ENCODE measurements around the gene ZNF397.

The ZNF397 gene

DNA sequence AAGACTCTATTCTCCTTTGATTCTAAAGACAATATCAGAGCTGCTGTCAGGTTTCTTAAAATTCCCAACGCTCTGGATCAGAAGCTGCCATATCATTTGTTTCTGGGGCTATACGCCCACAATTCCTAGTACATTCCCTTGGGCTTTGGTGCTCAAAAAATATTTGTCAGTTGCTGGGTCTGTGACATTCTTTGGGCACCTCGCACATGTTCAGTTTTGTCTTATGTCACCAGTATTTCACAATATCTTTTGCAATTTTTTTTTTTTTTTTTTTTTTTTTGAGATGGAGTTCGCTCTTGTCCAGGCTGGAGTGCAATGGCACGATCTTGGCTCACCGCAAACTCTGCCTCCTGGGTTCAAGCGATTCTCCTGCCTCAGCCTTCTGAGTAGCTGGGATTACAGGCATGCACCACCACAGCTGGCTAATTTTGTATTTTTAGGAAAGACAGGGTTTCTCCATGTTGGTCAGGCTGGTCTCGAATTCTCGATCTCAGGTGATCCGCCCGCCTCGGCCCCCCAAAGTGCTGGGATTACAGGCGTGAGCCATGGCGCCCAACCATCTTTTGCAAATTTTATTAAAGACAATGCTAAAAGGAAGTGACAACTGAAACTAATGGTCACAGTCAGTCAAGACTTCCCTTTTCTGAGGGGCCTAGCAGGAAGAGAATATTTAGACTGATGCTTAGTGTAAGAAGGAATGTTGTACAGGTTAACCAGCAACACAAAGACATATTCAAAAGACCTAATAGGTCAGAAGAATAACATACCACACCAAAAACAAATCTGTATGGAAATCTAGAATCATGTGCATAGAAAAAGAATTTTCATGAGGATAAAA, 6.8 kb downstream of the ZNF397 start:
- DNase-seq, result no peak

DNA sequence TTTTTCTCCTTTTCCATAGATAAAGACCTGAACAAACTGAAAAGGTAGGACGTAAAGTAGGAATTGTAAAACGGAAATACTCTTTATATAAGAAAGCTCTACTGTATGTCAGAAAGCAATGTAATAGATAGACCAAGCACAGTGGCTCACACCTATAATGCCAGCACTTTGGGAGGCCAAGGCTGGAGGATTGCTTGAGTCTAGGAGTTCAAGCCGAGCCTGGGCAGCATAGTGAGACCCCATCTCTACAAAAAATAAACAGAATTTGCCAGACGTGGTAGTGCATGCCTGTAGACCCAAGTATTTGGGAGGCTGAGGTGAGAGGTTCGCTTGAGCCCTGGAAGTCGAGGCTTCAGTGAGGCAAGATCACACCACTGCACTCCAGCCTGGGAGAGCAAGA, 7.6 kb downstream of the ZNF397 start:
- DNase-seq, result no peak

DNA sequence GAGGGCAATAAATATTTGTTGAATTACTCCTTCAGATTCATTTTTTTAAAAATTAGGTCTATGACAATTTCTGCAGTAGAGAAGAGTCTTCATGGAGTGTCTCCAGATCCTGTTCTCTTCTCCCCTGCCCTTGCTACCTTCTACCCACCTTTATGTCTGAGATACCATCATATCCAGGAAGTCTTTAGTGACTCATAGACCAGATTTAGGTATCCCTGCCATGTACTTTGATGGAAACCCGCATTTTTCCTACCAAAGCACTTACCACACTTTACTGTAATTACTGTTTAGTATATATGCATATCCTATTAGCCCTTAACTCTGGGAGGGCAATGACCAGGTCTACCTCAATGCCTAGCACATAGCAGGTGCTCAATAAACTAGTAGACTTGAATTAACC, 11.6 kb downstream of the ZNF397 start:
- DNase-seq, result no peak

DNA sequence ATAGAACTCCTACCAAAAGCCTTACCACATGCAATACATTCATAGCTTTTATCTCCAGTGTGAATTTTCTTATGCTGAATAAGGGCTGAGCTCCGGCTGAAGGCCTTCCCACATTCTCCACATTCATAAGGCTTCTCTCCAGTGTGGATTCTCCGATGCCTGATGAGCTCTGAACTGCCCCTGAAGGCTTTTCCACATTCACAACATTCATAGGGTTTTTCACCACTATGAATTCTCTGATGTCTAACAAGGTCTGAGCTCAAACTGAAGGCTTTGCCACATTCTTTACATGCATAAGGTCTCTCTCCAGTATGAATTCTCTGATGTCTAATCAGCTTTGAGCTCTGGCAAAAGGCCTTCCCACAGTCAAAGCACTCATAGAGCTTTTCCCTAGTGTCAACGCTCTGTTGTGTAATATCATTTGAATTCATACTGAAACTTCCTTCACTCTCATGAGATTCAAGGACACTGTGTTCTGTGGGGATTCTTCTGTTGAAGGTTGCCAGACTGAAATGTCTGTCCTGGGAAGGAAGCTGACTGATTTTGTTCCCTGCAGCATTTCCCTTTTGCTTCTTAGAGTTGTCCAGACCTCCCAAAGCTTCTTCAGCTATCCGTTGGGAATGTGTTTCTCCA, 12.9 kb downstream of the ZNF397 start:
- no peak for DNase-seq

DNA sequence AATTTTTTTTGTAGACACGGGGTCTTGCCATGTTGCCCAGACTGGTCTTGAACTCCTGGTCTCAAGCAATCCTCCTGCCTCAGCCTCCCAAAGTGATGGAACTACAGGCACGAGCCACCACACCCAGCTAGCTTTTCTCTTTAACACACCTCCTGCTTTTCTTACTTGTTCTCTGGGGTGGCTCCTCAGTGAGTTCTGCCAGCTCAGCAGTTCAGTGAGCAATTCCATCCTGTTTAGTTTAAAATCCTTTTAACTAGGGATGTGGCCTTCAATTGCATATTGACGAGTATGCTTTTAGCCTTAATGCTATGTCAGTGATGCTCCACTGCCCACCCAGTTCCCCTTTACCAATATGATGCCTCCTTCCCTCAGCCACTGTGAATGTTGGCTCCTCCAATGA, 16.1 kb downstream of the ZNF397 start:
- DNase-seq, result no peak

DNA sequence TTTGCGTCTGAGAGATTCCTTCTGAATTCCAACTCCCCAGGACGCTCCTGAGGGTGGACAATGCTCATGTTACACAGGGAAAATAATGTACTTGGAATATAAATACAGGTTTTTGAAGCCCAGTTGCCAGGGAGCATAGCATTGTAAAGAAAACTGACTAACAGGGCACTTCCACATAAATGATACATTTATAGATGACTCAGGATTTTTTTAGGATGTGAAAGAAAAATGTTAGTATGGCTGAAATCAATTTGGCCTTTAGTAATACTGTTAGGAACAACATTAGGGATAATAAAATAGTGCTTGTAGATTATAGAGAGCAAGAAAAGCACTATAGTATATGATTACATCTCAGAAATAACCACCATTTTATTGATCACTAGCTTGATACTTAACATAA, 23.6 kb downstream of the ZNF397 start:
- DNase-seq, result no peak

DNA sequence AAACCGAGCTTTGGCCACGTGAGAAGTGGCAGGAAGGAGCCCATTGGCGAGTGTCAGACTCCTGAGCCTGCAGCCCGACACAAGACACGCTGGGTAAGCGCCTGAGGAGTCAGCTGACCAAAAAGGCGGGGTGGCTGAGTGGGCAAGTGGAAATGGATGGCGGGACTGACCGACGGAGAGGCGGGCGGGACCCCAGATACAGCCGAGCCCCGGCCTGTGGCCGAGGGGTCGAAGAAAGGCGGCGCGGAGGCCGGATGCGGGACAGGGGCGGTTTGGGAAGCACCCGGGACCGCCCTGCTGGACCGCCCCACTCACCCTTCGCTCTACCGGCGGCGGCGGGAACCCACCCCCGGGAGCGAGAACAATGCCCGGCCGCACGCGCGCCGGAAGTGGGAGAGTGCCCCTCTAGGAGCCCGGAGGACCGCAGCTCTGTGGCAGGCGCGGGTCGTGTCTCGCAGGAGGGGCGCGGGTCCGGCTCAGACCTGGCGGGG, 26.4 kb downstream of the ZNF397 start:
- DNase-seq, result peak; percentile 90

DNA sequence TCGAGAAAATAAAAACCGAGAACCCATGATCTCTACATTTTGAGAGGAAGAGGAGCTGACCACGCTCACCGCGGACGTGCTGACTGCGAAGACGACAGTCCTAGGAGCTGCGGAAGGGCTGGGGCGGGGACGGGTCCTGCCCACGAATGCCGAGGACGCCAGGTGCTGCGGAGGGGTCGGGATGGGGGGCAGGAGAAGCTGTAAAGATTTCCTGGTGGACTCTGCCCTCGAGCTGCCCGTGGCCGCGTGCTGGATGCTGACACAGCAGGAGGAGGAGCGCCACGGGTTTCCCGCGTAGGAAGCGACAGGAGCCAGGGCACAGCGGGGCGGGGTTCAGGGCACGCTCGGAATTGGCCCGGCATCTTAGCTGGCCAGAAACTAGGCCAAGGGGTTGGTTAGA, 27.0 kb downstream of the ZNF397 start:
- no peak for DNase-seq

DNA sequence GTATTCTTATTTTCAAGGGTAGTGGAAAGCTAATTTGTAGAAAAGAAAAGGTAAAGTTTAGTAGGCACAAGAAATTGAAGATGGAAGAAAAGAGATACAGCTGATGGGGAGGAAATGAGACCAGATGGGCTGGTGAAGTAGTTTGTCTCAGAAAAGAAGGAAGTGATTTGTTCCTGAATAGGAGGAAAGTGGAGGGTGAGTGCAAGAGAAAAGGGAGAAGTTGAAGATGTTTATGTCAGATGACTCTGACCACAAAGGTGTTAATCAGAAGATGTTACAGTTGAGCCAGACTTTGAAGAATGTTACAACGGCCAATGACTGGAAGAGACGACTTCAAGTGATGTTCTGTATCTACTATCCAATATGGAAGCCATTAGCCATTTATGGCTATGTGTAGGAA, 28.0 kb downstream of the ZNF397 start:
- DNase-seq, result no peak

DNA sequence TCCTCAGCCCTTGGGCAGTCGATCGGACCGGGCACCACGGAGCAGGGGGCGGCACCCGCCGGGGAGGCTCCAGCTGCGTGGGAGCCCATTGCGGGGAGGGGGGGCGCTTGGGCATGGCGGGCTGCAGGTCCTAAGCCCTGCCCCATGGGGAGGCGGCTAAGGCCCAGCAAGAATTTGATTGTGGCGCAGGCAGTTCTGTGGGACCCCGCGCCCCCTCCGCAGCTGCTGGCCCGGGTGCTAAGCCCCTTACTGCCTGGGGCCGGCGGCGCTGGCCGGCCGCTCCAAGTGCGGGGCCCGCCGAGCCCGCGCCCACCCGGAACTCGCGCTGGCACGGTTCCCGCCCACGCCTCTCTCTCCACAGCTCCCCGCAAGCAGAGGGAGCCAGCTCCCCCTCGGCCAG, 30.8 kb downstream of the ZNF397 start:
- no peak for DNase-seq

DNA sequence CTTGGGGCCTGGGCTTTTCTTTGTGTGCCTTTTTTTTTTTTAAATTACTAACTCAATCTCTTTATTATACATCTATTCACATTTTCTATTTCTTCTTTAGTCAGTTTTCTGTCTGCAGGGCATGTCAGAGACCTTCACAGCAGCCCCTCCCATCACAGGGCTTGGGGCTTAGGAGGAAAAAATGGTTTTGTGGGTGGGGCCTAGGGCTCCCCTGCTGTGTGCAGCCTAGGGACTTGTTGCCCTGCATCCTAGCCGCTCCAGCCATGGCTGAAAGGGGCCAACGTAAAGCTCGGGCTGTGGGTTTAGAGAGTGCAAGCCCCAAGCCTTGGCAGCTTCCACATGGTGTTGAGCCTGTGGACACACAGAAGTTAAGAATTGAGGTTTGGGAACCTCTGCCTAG, 35.4 kb downstream of the ZNF397 start:
- DNase-seq, result no peak

DNA sequence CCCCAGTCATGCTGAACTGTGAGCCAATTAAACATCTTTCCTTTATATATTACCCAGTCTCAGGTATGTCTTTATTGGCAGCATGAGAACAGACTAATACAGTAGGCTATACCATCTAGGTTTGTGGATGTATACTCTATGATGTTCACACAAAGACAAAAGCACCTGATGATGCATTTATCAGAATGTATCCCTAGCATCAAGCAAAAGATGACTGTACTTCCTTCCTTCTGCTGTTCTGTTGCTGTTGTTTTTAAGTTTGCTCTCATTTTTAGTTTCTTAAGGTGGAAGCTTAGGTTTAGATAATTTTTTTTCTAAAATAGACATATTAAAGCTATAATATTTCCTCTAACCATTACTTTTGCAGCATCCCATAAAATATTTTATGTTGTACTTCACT, 36.8 kb downstream of the ZNF397 start:
- DNase-seq, result no peak

DNA sequence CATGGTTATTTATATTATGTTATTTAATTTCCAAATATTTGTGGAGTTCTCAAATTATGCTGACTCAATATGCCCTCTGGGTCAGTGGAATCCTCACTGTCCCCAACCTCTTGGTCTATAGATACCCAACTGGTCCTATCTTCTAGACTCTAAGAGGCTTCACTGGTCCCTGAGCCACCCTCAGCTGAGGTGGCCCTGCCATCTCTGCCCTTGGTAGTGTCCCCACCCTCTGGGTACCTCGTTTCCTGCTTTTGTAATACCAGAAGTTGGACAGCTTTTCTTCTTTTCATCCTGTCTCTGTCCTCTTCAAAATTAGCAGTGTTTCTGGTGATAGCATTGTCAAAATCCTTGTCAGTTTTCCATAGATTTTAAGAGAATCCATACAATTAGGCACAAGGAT, 37.3 kb downstream of the ZNF397 start:
- no peak for DNase-seq

DNA sequence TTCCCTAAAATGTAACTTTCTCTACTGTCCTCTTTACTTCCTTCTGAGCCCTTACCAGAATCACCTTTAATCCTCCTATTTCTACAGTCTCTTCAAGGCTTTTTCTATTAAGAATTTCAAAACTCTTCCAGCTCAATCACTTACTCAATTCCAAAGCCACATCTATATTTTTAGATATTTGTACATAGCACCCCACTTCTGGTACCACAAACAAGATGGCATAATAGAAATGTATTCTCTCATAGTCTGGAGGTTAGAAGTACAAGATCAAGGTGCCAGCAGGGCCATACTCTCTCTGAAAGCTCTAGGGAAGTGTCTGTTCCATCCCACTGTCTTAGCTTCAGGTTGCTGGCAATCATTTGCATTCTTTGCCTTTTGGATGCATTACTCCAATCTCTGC, 38.1 kb downstream of the ZNF397 start:
- DNase-seq, result no peak

DNA sequence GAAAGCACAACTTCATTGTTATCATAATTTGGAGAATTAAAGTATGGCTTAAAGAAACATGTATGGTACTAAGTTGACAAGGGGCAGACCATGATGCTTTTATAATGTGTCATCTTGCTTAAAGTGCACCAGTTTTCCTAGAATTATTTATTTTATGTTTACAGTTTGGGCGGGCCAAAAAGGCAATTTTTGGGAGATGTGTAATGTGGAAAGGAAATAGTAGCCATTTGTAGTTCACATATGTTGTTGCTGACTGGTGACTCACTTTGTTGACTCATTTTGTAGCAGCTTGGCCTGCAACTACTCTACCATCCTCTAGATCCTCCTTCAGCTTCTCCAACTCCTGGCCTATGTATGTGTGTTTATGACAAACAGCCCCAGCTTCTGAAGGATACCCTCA, 41.5 kb downstream of the ZNF397 start:
- DNase-seq, result no peak

DNA sequence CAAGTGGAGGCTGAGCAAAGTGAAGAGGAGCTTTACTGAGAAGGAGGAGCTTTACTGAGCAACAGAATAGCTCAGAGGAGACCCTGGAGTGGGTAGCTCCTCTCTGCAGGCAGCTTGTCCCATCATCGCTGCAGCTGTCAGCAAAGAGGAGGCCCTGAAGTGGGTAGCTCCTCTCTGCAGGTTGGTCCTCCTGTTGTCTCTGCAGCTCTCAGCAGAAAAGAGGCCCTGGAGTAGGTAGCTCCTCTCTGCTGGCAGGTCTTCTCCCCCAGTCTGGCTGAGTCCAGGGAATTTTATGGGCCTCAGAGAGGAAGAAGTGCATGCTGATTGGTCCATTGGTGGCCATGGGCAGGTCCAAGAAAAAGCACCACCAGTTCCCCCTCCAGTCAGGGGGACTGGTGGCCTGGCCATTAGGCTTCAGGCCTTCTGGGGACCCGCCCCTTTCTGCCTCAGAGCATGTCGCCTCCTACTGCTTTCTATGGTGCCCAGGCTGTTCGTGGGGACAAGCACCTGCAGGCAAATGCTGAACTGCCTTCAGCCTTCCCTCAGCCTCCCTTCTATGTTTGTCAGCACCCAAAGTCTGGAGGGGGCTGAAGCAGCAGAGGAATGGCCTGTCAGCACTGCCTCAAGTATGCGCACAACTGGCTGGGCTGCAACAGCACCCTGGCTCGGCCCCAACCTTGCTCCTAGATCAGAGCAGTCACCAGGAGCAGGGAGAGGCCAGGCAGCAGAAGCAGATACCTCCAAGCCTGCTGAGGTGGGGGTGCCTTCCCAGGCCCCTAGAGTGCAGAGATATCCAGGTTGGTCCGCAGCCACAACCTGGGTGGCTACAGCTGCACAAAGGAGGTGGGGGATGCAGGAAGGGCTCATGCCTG, 43.3 kb downstream of the ZNF397 start:
- no peak for DNase-seq

DNA sequence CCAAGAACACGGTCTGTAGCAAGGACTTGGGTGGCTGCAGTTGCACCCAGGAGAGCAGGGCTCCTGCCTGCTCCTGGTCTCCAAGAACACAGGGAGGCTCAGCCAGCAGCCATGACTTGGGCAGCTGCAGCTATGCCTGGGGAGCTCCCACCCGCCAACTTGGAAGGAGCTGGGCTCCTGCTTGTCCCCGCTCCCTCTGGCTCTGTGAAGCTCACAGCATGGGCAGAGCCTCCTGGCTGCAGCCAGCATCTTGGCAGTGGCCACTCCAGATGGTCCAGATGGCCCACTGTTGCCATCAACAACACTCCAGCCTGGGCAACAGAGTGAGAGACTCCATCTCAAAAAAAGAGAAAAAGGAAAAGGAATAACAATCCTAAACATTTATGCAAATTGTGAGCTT, 44.0 kb downstream of the ZNF397 start:
- no peak for DNase-seq

DNA sequence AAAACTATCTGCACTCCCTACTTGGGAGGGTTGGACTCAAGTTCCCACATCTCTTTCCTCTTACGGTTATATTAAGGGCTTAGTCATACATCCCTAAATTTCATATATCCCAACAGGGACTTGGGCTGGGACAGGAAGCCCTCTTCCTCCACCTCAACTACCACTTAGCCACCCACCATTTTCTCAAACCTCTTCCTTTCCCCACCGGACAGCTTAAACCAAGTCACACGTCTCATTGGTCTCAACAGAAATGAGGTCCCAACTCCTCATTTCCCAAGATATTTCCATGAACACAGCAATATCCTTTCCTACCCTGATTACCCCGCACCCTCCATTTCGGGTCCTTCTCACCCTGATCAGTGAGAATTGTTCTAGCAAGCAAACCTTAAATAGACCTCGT, 48.5 kb downstream of the ZNF397 start:
- no peak for DNase-seq

DNA sequence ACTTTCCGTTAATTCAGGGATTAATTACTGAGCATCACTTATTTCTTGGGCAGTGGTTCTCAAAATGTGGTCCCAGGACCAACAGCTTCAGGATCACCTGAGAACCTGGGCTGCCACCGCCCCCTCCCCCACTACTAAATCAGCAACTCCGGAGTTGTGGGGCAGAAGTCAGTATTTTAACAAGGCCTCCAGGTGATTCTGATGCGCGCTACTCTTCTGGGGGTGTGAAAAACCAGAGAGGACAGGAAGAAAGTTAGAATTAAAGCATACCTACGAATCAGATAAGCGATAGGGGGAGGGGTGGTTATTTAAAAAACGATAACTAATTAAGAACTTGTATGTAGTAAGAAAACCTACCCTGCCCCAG, 48.9 kb downstream of the ZNF397 start:
- no peak for DNase-seq

DNA sequence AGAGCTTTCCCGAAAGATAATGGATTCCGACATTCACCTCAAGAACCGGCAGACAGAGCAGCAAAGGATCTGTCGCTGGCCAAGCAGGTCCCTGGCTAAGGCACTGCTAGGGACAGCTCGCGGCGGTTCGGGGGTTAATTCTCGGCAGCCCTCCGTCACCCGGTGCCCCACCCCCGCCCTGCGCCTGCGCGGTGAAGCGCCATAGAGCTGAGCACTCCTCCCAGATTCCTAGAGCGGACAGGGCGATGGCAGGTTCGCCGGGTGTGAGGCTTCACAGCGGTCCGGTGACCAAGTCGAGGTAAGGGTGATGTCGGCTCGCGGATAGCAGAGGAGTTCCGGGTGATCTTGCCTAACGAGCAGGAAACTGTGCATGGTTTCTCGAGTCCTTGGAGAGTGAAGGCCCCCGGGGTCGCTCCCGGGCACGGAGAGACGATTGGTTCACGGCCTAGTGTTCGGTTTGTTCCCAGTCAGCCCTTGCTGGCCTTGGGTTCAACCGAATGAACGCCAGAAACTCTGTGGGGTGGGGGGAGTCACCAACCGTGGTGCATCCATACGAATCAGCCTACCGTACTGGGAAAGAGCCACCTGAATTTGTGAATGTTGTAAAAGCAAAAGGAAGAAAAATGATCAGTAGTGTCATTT, 49.4 kb downstream of the ZNF397 start, which contains the start of gene ZSCAN30:
TSS of gene ZSCAN30 (minus strand) at position 136 of the 642 bp plus-strand sequence. CDS start 25,877 bp downstream, outside the sequence.
- peak; percentile 93 for DNase-seq

DNA sequence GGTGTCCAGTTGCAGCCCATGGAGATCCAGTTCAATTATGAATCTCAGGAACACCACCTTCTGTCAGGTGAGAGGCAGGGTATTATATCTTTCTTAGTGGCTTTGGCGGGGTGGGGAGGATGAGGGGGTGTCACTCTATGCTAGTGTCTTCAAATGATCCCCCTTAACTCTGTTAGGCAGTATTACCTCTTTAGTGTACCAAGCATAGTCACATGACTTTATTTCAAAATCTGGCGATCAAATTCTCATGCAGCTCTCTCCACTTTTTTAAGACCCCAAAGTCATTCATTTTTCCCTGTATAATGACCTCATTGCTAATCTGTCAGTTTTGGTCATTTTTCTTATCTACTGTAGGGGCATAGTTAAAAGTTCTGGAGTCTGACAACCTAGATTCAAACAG, 50.3 kb downstream of the ZNF397 start:
- DNase-seq, result no peak

DNA sequence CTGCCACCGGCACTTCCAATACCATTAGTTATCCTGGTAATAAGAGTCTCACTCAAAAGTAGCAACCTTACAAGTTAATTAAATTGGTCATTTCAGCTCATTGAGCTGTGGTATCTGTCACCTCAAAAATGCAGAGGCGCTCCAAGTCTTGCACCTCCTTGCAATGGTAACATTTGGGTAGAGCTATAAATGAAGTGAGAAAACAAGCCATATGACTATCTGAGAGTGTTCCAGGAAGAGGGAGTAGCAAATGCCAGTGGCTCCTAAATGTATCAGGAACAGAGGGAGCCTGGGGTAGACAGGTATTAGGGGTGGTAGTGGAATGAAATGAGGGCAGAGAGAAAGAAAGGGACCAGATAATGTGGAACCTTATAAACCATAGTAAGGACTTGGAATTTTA, 55.2 kb downstream of the ZNF397 start:
- DNase-seq, result no peak

DNA sequence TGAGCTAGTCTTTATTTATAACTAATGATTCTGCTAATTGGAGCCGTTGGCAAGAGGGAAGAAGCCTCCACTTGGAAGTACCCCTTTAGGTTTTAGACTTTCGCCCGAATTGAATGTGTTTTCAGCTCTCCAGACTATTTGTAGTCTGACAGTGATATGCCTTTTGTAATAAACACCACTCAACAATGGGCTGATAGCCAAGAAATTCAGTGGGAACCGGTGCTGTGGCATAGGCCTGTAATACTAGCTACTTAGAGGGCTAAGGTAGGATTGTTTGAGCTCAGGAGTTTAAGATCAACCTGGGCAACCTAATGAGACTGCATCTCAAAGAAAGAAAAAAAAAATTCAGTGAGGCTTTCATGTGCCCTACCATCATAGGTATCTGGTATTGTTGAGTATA, 62.8 kb downstream of the ZNF397 start:
- DNase-seq, result no peak
